Measurements from ENCODE around the gene TMEM9. TPM values are rescaled to one million over a fixed set of nuclear protein-coding genes. Genes with fewer than 3 reads are reported as not detected.

TMEM9 gene
- total and polyA plus RNA-seq, 5 donors = 44.4 to 54.6 (median 45.4) TPM

- intact Hi-C loops (cut with DNase I) = no loop called here
- no peaks in the 10 kb centered on the region for H3K4me1 ChIP-seq (ENCODE audit: control insufficient read depth, insufficient read depth, low read length)
- 92% methylated on average over 5 of the region's 5 CpGs for WGBS
- no peak overlapping the region for H3K4me3 ChIP-seq (ENCODE audit: low read length)
- no peak overlapping the region for H3K27ac ChIP-seq (ENCODE audit: low read length)
- no peaks in the 10 kb centered on the region for H3K27me3 ChIP-seq (ENCODE audit: control insufficient read depth, insufficient read depth)
- DNase-seq = peak in 1 of 3 donors; percentile 30
- ATAC-seq = no peak
- H3K9me3 ChIP-seq (ENCODE audit: control insufficient read depth, low read length) = no peaks in the 10 kb centered on the region
These were observed 31.4 kb upstream of the TMEM9 start for GRCh38 chr1:201185527-201186128.

- no peak for ATAC-seq
- intact Hi-C loops (cut with DNase I) = no loop called here
- WGBS = 65% methylated on average over 3 of the region's 3 CpGs
- no peak overlapping the region for H3K27ac ChIP-seq (ENCODE audit: low read length)
- DNase-seq = no peak
- H3K27me3 ChIP-seq (ENCODE audit: control insufficient read depth, insufficient read depth) = no peaks in the 10 kb centered on the region
- no peaks in the 10 kb centered on the region for H3K4me1 ChIP-seq (ENCODE audit: control insufficient read depth, insufficient read depth, low read length)
- H3K4me3 ChIP-seq (ENCODE audit: low read length) = no peak overlapping the region
- no peaks in the 10 kb centered on the region for H3K9me3 ChIP-seq (ENCODE audit: control insufficient read depth, low read length)
These were observed 30.8 kb upstream of the TMEM9 start for GRCh38 chr1:201185123-201185453.

DNA sequence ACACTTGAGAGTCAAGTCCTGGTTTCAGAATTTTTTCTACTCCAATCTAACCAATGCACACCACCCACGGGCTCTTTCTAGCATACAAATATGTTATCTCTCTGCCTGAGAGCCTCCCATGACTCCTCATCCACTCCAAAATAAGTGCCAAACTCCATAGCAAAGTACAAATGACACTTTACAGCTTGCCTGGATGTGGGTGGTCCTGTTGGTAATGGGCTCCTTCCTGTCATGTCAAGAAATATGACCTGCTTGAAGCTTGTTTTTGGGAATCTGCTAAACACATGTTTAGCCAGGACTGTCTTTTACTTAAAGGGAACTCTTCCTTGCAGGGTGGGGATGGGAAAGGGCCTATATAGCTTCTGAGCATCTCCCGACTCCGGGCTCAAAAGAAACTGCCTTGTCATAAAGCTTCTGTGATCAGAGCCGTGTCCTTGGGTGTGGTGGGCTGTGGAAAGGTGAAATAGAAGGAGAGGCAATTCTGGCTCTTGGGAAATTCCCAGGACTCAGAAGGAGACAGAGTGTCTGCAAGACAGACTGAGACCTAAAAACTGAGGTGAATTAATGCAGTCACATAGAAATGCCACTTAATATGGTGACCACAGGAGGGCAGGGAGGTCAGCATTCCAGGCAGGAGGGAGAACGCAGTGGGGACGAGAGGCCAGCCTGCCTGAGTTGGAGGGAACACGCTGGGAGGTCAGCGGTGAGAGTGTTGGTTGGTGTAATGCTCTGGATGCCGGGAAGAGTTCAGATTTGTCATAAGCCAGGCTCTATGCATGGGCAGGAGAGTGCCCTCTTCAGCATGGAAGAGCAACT, 30.2 kb upstream of the TMEM9 start:
- peak; percentile 75 to 87 for ATAC-seq
- H3K4me3 ChIP-seq (ENCODE audit: low read length) = no peak overlapping the region
- no peaks in the 10 kb centered on the region for H3K27me3 ChIP-seq (ENCODE audit: control insufficient read depth, insufficient read depth)
- H3K27ac ChIP-seq (ENCODE audit: low read length) = no peak overlapping the region
- DNase-seq = peak in 2 of 3 donors; percentile 54 to 58
- H3K4me1 ChIP-seq (ENCODE audit: control insufficient read depth, insufficient read depth, low read length) = no peaks in the 10 kb centered on the region
- WGBS = 58% methylated on average over 9 of the region's 9 CpGs
- no peaks in the 10 kb centered on the region for H3K9me3 ChIP-seq (ENCODE audit: control insufficient read depth, low read length)
- intact Hi-C loops (cut with DNase I) = no loop called here

DNA sequence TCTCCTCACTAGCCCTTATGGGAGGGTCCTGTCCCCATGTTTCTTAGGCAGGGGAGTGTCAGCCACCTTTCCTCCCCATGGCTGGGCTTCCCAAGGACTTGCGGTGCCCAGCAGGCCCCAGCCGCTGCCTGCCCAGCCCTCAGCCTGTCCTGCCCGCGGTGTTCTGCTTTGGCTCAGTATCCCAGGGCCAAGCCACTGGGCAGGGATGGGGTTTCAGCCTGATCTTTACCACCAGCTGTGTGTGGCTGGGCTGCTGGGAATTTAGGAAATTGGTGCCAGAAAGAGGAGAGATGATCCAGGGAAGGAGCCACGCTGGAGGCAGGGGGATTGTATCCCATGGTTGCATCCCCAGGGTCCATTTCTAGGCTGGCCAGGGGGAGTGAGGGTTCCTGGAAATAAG, 29.5 kb upstream of the TMEM9 start:
- 82% methylated on average over 5 of the region's 5 CpGs for WGBS
- H3K4me3 ChIP-seq (ENCODE audit: low read length) = no peak overlapping the region
- no peaks in the 10 kb centered on the region for H3K4me1 ChIP-seq (ENCODE audit: control insufficient read depth, insufficient read depth, low read length)
- no peak overlapping the region for H3K27ac ChIP-seq (ENCODE audit: low read length)
- intact Hi-C loops (cut with DNase I) = no loop called here
- DNase-seq (peak in 1 of 3 donors; percentile 35), ATAC-seq (peak in 1 of 2 donors; percentile 19)
- H3K9me3 ChIP-seq (ENCODE audit: control insufficient read depth, low read length) = peaks cover 3% of the 10 kb centered on the region
- no peaks in the 10 kb centered on the region for H3K27me3 ChIP-seq (ENCODE audit: control insufficient read depth, insufficient read depth)

DNA sequence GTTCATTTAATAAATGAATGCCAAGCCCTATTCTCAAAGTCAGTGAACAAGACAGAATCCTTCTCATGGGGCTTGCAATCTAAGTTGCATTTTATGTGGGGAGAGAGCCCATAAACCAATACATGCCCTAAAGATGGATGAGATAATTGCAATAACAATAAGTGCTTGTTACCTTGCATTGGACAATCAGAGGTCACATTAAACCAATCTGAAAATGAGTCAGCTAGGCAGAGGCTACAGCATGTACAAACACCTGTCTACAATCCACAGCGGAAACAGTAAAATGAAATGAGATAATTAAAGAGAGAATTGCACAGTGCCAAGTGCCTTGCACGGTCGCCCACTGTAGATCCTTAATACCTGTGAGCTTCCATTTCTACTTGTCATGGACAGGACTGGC, 28.9 kb upstream of the TMEM9 start:
- Histone ChIP-seq H3K4me1 (ENCODE audit: control insufficient read depth, insufficient read depth, low read length) (no peaks in the 10 kb centered on the region), H3K4me3 (ENCODE audit: low read length) (no peak overlapping the region), H3K9me3 (ENCODE audit: control insufficient read depth, low read length) (peaks cover 3% of the 10 kb centered on the region), H3K27ac (ENCODE audit: low read length) (no peak overlapping the region), H3K27me3 (ENCODE audit: control insufficient read depth, insufficient read depth) (no peaks in the 10 kb centered on the region)
- 83% methylated on average over 3 of the region's 3 CpGs for WGBS
- DNase-seq (no peak), ATAC-seq (no peak)
- intact Hi-C loops (cut with DNase I) = no loop called here

GRCh38 chr1:201181726-201182125, 27.5 kb upstream of the TMEM9 start:
- no peaks in the 10 kb centered on the region for H3K4me1 ChIP-seq (ENCODE audit: control insufficient read depth, insufficient read depth, low read length)
- no peak overlapping the region for H3K27ac ChIP-seq (ENCODE audit: low read length)
- no peaks in the 10 kb centered on the region for H3K27me3 ChIP-seq (ENCODE audit: control insufficient read depth, insufficient read depth)
- intact Hi-C loops (cut with DNase I) = no loop called here
- 68% methylated on average over 2 of the region's 2 CpGs for WGBS
- no peak for ATAC-seq
- H3K4me3 ChIP-seq (ENCODE audit: low read length) = no peak overlapping the region
- DNase-seq = no peak
- H3K9me3 ChIP-seq (ENCODE audit: control insufficient read depth, low read length) = peaks cover 3% of the 10 kb centered on the region

GRCh38 chr1:201181323-201181722, 27.0 kb upstream of the TMEM9 start:
- 81% methylated on average over 1 of the region's 1 CpG for WGBS
- Histone ChIP-seq H3K27me3 (ENCODE audit: control insufficient read depth, insufficient read depth) (no peaks in the 10 kb centered on the region), H3K4me1 (ENCODE audit: control insufficient read depth, insufficient read depth, low read length) (no peaks in the 10 kb centered on the region), H3K4me3 (ENCODE audit: low read length) (no peak overlapping the region), H3K9me3 (ENCODE audit: control insufficient read depth, low read length) (peaks cover 3% of the 10 kb centered on the region), H3K27ac (ENCODE audit: low read length) (no peak overlapping the region)
- no peak for DNase-seq
- no peak for ATAC-seq
- intact Hi-C loops (cut with DNase I) = no loop called here

DNA sequence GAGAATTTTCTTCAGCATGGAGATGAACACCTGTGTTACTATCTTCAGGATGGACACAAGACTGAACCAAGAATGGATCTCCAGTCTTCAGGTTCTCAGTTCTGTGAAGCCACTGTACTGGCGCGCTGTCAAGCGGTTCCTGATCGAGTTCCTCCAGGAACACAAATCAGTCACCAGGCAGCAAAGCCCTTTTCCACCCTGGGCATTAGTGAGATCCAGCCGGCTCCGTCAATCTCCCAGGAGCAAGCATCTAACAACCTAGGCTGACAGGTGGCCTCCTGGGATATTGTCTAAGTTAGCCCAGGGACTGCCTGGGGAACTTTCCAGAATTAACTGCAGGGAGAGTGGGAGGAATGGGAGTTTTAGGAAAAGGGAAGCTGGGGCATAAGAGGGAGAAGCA, 26.6 kb upstream of the TMEM9 start:
- ATAC-seq = no peak
- no peaks in the 10 kb centered on the region for H3K4me1 ChIP-seq (ENCODE audit: control insufficient read depth, insufficient read depth, low read length)
- H3K27ac ChIP-seq (ENCODE audit: low read length) = no peak overlapping the region

GRCh38 chr1:201180141-201180540, 25.9 kb upstream of the TMEM9 start:
- no peaks in the 10 kb centered on the region for H3K4me1 ChIP-seq (ENCODE audit: control insufficient read depth, insufficient read depth, low read length)
- intact Hi-C loops (cut with DNase I) = no loop called here

More for the DNA sequence above, 26.6 kb upstream of the TMEM9 start:
- Histone ChIP-seq H3K4me3 (ENCODE audit: low read length) (no peak overlapping the region), H3K27me3 (ENCODE audit: control insufficient read depth, insufficient read depth) (no peaks in the 10 kb centered on the region), H3K9me3 (ENCODE audit: control insufficient read depth, low read length) (peaks cover 3% of the 10 kb centered on the region)
- DNase-seq = peak in 1 of 3 donors; percentile 31
- intact Hi-C loops (cut with DNase I) = no loop called here
- WGBS = 95% methylated on average over 6 of the region's 6 CpGs

GRCh38 chr1:201178718-201179117, 24.4 kb upstream of the TMEM9 start:
- WGBS = 77% methylated on average over 3 of the region's 3 CpGs

More at GRCh38 chr1:201180141-201180540, 25.9 kb upstream of the TMEM9 start:
- Histone ChIP-seq H3K27ac (ENCODE audit: low read length) (no peak overlapping the region), H3K4me3 (ENCODE audit: low read length) (no peak overlapping the region), H3K27me3 (ENCODE audit: control insufficient read depth, insufficient read depth) (no peaks in the 10 kb centered on the region), H3K9me3 (ENCODE audit: control insufficient read depth, low read length) (peaks cover 3% of the 10 kb centered on the region)
- no peak for DNase-seq
- no peak for ATAC-seq
- WGBS = 31% methylated on average over 1 of the region's 1 CpG

DNA sequence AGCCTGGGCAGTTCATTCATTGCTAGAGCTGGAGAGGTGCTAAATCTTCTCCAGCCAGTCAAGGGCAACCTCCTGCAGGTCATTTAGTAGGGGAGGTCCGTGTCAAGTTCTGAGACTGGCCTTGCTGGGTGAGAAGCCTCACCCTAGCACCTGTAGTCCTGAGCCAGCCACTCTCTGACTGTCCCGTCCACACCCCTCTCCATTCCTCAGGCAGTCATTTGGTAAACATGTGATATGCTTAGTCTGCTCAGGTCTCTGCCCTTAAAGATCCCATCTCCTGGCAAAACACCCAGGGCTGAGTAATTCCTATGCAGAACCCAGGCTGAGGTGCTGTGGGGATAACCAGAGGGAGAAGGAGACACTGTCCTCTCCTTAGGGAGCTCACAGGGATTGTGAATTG, 22.7 kb upstream of the TMEM9 start:
- Histone ChIP-seq H3K27ac (ENCODE audit: low read length) (no peak overlapping the region), H3K4me3 (ENCODE audit: low read length) (no peak overlapping the region), H3K4me1 (ENCODE audit: control insufficient read depth, insufficient read depth, low read length) (no peaks in the 10 kb centered on the region), H3K27me3 (ENCODE audit: control insufficient read depth, insufficient read depth) (no peaks in the 10 kb centered on the region), H3K9me3 (ENCODE audit: control insufficient read depth, low read length) (peaks cover 3% of the 10 kb centered on the region)
- 55% methylated on average over 2 of the region's 2 CpGs for WGBS
- intact Hi-C loops (cut with DNase I) = no loop called here
- no peak for DNase-seq
- peak in 1 of 2 donors; percentile 11 for ATAC-seq

More at GRCh38 chr1:201178718-201179117, 24.4 kb upstream of the TMEM9 start:
- DNase-seq (no peak), ATAC-seq (no peak)
- Histone ChIP-seq H3K4me1 (ENCODE audit: control insufficient read depth, insufficient read depth, low read length) (no peaks in the 10 kb centered on the region), H3K27me3 (ENCODE audit: control insufficient read depth, insufficient read depth) (no peaks in the 10 kb centered on the region), H3K9me3 (ENCODE audit: control insufficient read depth, low read length) (peaks cover 3% of the 10 kb centered on the region), H3K4me3 (ENCODE audit: low read length) (no peak overlapping the region), H3K27ac (ENCODE audit: low read length) (no peak overlapping the region)
- intact Hi-C loops (cut with DNase I) = no loop called here
